ENCODE measurements around the gene TLL1. TPM values are rescaled to one million over a fixed set of nuclear protein-coding genes. Genes with fewer than 3 reads are reported as not detected.

TLL1 gene
- total RNA-seq, 1 experiment from 2014 or later = 14.3 TPM

GRCh38 chr4:166044871-166045270 lies 171.8 kb downstream of the TLL1 start:
- CTCF ChIA-PET = no interaction called here
- H3K36me3 ChIP-seq (ENCODE audit: insufficient read depth, low read length, poor library complexity, severe bottlenecking) = no peaks in the 10 kb centered on the region
- intact Hi-C loops (cut with micrococcal nuclease; ENCODE audit: unreplicated experiment) = no loop called here

GRCh38 chr4:166045457-166045856 lies 172.4 kb downstream of the TLL1 start:
- BruUV-seq (replicated peaks) = no TSS peak
- H3K36me3 ChIP-seq (ENCODE audit: insufficient read depth, low read length, poor library complexity, severe bottlenecking) = no peaks in the 10 kb centered on the region
- no peak overlapping the region for H3K4me3 ChIP-seq (ENCODE audit: low read depth, low read length, poor library complexity, severe bottlenecking)
- no peak for DNase-seq (ENCODE audit: low spot score)
- H3K27ac ChIP-seq (ENCODE audit: low read depth, low read length, poor library complexity, severe bottlenecking) = no peak overlapping the region
- H3K4me1 ChIP-seq (ENCODE audit: insufficient read depth, low read length, poor library complexity, severe bottlenecking) = peaks cover 16% of the 10 kb centered on the region
- TF ChIP-seq CTCF (conservative IDR thresholded peaks at IDR 0.05; ENCODE audit: low read depth, low read length) = no peak
- no peak for TF ChIP-seq EZH2 (IDR thresholded peaks at IDR 0.05; ENCODE audit: borderline replicate concordance, low read depth, low read length, poor library complexity, severe bottlenecking)
- intact Hi-C loops (cut with micrococcal nuclease; ENCODE audit: unreplicated experiment) = no loop called here
- POLR2A ChIA-PET (ENCODE audit: low non-redundant PET) = no interaction called here
- no peaks in the 10 kb centered on the region for H3K9me3 ChIP-seq (ENCODE audit: low read depth, low read length, poor library complexity, severe bottlenecking)
- CTCF ChIA-PET = no interaction called here
- no peaks in the 10 kb centered on the region for H3K27me3 ChIP-seq (replicated peaks; ENCODE audit: insufficient read depth, low read depth, low read length, poor library complexity)

More at GRCh38 chr4:166044871-166045270, 171.8 kb downstream of the TLL1 start:
- POLR2A ChIA-PET (ENCODE audit: low non-redundant PET) = no interaction called here
- H3K9me3 ChIP-seq (ENCODE audit: low read depth, low read length, poor library complexity, severe bottlenecking) = no peaks in the 10 kb centered on the region
- no peak for DNase-seq (ENCODE audit: low spot score)
- no TSS peak for BruUV-seq (replicated peaks)
- TF ChIP-seq EZH2 (IDR thresholded peaks at IDR 0.05; ENCODE audit: borderline replicate concordance, low read depth, low read length, poor library complexity, severe bottlenecking) = no peak
- TF ChIP-seq CTCF (conservative IDR thresholded peaks at IDR 0.05; ENCODE audit: low read depth, low read length) = no peak
- no peak overlapping the region for H3K4me3 ChIP-seq (ENCODE audit: low read depth, low read length, poor library complexity, severe bottlenecking)
- H3K27ac ChIP-seq (ENCODE audit: low read depth, low read length, poor library complexity, severe bottlenecking) = no peak overlapping the region
- H3K4me1 ChIP-seq (ENCODE audit: insufficient read depth, low read length, poor library complexity, severe bottlenecking) = peaks cover 16% of the 10 kb centered on the region
- H3K27me3 ChIP-seq (replicated peaks; ENCODE audit: insufficient read depth, low read depth, low read length, poor library complexity) = no peaks in the 10 kb centered on the region

GRCh38 chr4:166049036-166049435 lies 176.0 kb downstream of the TLL1 start:
- no peak for TF ChIP-seq CTCF (conservative IDR thresholded peaks at IDR 0.05; ENCODE audit: low read depth, low read length)
- no peak for TF ChIP-seq EZH2 (IDR thresholded peaks at IDR 0.05; ENCODE audit: borderline replicate concordance, low read depth, low read length, poor library complexity, severe bottlenecking)
- Histone ChIP-seq H3K4me1 (ENCODE audit: insufficient read depth, low read length, poor library complexity, severe bottlenecking) (no peaks in the 10 kb centered on the region), H3K36me3 (ENCODE audit: insufficient read depth, low read length, poor library complexity, severe bottlenecking) (no peaks in the 10 kb centered on the region), H3K27me3 (replicated peaks; ENCODE audit: insufficient read depth, low read depth, low read length, poor library complexity) (no peaks in the 10 kb centered on the region), H3K9me3 (ENCODE audit: low read depth, low read length, poor library complexity, severe bottlenecking) (no peaks in the 10 kb centered on the region), H3K27ac (ENCODE audit: low read depth, low read length, poor library complexity, severe bottlenecking) (no peak overlapping the region), H3K4me3 (ENCODE audit: low read depth, low read length, poor library complexity, severe bottlenecking) (no peak overlapping the region)
- ChIA-PET POLR2A (ENCODE audit: low non-redundant PET) (no interaction called here), CTCF (no interaction called here)
- intact Hi-C loops (cut with micrococcal nuclease; ENCODE audit: unreplicated experiment) = no loop called here
- no peak for DNase-seq (ENCODE audit: low spot score)
- no TSS peak for BruUV-seq (replicated peaks)
